ENCODE results near the gene COL23A1. TPM values are rescaled to one million over a fixed set of nuclear protein-coding genes. Genes with fewer than 3 reads are reported as not detected.

The COL23A1 gene
- total RNA-seq, 1 donor from 2014 or later = 0.12 TPM

DNA sequence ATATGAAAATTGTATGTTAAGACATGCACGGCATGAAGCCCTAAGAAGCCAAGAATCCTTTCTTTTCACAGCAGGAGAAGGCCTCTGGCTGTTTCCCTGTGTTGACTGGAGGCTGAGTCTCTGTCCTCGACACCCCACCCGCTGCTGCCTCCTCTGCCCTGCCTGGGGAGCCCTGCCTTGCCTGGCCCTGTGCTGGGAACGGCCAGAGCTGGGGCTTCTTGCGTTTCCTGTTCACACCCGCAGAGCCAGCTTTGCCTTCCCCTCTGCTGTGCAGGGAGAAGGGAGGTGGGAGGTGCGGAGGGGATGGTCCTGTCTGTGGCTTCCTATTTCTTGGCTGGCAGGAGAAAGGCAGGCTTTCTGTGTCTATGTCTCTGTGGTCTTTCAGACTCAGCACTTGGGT lies 396.2 kb downstream of the COL23A1 start:
- DNase-seq (ENCODE audit: low spot score) = no peak
- Mint-ChIP-seq H3K27me3 (ENCODE audit: low read depth) (peaks cover 6% of the 10 kb centered on the region), H3K4me1 (ENCODE audit: low read depth) (peaks cover 5% of the 10 kb centered on the region), H3K36me3 (ENCODE audit: low read depth) (no peaks in the 10 kb centered on the region), H3K9me3 (ENCODE audit: low read depth) (peaks cover 3% of the 10 kb centered on the region), H3K27ac (ENCODE audit: unreplicated experiment) (no peak overlapping the region), H3K4me3 (ENCODE audit: unreplicated experiment) (no peak overlapping the region)
- TF ChIP-seq, protein P1, sequence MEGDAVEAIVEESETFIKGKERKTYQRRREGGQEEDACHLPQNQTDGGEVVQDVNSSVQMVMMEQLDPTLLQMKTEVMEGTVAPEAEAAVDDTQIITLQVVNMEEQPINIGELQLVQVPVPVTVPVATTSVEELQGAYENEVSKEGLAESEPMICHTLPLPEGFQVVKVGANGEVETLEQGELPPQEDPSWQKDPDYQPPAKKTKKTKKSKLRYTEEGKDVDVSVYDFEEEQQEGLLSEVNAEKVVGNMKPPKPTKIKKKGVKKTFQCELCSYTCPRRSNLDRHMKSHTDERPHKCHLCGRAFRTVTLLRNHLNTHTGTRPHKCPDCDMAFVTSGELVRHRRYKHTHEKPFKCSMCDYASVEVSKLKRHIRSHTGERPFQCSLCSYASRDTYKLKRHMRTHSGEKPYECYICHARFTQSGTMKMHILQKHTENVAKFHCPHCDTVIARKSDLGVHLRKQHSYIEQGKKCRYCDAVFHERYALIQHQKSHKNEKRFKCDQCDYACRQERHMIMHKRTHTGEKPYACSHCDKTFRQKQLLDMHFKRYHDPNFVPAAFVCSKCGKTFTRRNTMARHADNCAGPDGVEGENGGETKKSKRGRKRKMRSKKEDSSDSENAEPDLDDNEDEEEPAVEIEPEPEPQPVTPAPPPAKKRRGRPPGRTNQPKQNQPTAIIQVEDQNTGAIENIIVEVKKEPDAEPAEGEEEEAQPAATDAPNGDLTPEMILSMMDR (IDR thresholded peaks at IDR 0.05) = no peak

DNA sequence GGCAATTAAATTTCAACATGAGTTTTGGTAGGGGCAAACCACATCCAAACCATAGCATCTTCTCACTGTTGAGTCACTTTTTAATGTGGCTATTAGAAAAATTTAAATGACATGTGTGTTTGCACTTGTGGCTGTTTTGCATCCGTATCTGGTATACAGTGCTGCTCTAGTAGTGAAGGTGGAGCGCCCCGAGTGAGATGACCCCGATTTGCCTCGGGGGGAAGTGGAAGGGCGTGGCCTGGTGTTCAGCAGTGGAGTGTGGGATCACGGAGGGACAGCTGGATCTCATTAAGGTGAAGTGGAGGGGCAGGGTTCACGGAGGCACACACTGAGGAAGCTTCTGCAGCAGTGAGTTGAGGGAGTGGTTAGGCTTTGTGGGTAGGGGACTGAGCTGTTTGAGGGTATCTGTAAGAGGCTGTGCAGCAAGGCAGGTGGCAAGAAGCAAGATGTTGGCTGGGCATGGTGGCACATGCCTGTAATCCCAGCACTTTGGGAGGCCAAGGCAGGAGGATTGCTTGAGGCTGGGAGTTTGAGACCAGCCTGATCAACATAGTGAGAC lies 396.9 kb downstream of the COL23A1 start:
- H3K4me1 Mint-ChIP-seq (ENCODE audit: low read depth) = peaks cover 5% of the 10 kb centered on the region
- peaks cover 3% of the 10 kb centered on the region for H3K9me3 Mint-ChIP-seq (ENCODE audit: low read depth)
- no peak overlapping the region for H3K4me3 Mint-ChIP-seq (ENCODE audit: unreplicated experiment)
- DNase-seq (ENCODE audit: low spot score) = no peak
- H3K27ac Mint-ChIP-seq (ENCODE audit: unreplicated experiment) = no peak overlapping the region
- TF ChIP-seq, protein P1 (IDR thresholded peaks at IDR 0.05) = no peak
- peaks cover 6% of the 10 kb centered on the region for H3K27me3 Mint-ChIP-seq (ENCODE audit: low read depth)
- no peaks in the 10 kb centered on the region for H3K36me3 Mint-ChIP-seq (ENCODE audit: low read depth)

DNA sequence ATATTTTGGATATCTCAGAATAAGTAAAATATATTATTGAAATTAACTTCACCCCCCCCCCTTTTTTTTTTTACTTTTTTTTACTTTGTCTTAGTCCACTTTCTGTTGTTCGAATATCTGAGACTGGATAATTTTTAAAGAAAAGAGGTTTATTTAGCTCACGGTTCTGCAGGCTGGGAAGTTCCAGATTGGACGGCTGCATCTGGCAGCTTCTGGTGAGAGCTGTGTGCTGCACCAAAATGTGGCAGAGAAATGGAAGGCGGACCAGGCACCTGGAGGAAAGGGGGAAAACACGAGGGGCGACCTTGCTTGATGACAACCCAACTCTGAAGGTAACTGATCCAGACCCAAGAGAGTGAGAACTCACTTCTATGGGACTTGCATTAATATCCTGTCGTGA lies 397.4 kb downstream of the COL23A1 start:
- H3K4me1 Mint-ChIP-seq (ENCODE audit: low read depth) = peaks cover 5% of the 10 kb centered on the region
- no peak overlapping the region for H3K27ac Mint-ChIP-seq (ENCODE audit: unreplicated experiment)
- H3K36me3 Mint-ChIP-seq (ENCODE audit: low read depth) = no peaks in the 10 kb centered on the region
- DNase-seq (ENCODE audit: low spot score) = no peak
- H3K27me3 Mint-ChIP-seq (ENCODE audit: low read depth) = peaks cover 6% of the 10 kb centered on the region
- TF ChIP-seq, protein P1 (IDR thresholded peaks at IDR 0.05) = no peak
- no peak overlapping the region for H3K4me3 Mint-ChIP-seq (ENCODE audit: unreplicated experiment)
- H3K9me3 Mint-ChIP-seq (ENCODE audit: low read depth) = peaks cover 3% of the 10 kb centered on the region

DNA sequence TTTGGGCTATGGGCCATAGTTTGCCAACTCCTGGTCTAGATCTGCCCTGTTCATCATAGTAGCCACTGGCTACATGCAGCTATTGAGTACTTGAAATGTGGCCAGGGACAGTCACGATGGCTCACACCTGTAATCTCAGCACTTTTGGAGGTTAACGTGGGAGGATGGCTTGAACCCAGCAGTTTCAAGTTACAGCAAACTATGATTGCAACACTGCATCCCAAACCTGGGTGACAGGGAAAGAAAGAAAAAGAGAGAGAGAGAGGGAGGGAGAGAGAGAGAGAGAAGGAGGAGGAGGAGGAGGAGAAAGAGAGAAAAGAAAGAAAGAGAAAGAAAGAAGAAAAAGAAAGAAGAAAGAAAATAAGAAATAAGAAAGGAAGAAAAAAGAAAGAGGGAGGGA lies 397.9 kb downstream of the COL23A1 start:
- Mint-ChIP-seq H3K4me1 (ENCODE audit: low read depth) (peaks cover 5% of the 10 kb centered on the region), H3K27ac (ENCODE audit: unreplicated experiment) (no peak overlapping the region), H3K36me3 (ENCODE audit: low read depth) (no peaks in the 10 kb centered on the region), H3K9me3 (ENCODE audit: low read depth) (peaks cover 3% of the 10 kb centered on the region), H3K27me3 (ENCODE audit: low read depth) (peaks cover 6% of the 10 kb centered on the region), H3K4me3 (ENCODE audit: unreplicated experiment) (no peak overlapping the region)
- TF ChIP-seq, protein P1 (IDR thresholded peaks at IDR 0.05) = no peak
- no peak for DNase-seq (ENCODE audit: low spot score)

DNA sequence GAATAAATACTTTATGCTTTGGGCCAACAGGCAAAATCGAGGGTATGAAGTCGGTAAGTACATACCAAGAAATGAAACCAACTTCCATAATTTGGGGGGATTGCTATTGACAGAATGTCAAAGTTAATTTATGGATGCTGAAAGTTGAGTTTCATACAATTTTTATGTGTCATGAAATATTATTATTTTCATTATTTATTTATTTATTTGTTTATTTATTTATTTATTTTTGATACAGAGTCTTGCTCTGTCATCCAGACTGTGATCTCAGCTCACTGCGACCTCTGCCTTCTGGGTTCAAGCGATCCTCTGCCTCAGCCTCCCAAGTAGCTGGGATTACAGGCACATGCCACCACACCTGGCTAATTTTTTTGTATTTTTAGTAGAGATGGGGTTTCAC lies 398.5 kb downstream of the COL23A1 start:
- peaks cover 3% of the 10 kb centered on the region for H3K9me3 Mint-ChIP-seq (ENCODE audit: low read depth)
- H3K27me3 Mint-ChIP-seq (ENCODE audit: low read depth) = peaks cover 6% of the 10 kb centered on the region
- H3K27ac Mint-ChIP-seq (ENCODE audit: unreplicated experiment) = no peak overlapping the region
- H3K4me1 Mint-ChIP-seq (ENCODE audit: low read depth) = peaks cover 5% of the 10 kb centered on the region
- no peaks in the 10 kb centered on the region for H3K36me3 Mint-ChIP-seq (ENCODE audit: low read depth)
- no peak overlapping the region for H3K4me3 Mint-ChIP-seq (ENCODE audit: unreplicated experiment)
- TF ChIP-seq, protein P1 (IDR thresholded peaks at IDR 0.05) = no peak
- DNase-seq (ENCODE audit: low spot score) = no peak

Measured in chondrocyte (in vitro differentiated cells).